K562 (cell line): ENCODE measurements around the gene GPR157.

ENCODE experiments used
- ATF4 ChIP-seq: fragments of 450-650 bp; formaldehyde crosslinking; IDR thresholded peaks from 2 replicates; pipeline ENCODE4 v1.4.0; 2022; ENCODE audit warnings: mild to moderate bottlenecking, moderate library complexity
- CBX5 ChIP-seq: IDR thresholded peaks from 2 replicates; pipeline ENCODE4 v1.6.1; 2014; ENCODE audit warnings: low read depth, borderline replicate concordance
- CHD2 ChIP-seq: IDR thresholded peaks from 2 replicates; pipeline ENCODE4 v1.6.1; 2011; ENCODE audit warnings: low read depth, low read length
- CREB1 ChIP-seq, 2 experiments: sonication (generic) in 1 of 2; formaldehyde crosslinking in 1 of 2; IDR thresholded peaks; 2 replicates each; pipeline versions ENCODE4 v1.6.1 to v1.8.0; 2012 to 2022; ENCODE audit warnings: inconsistent platforms in 1 of 2, mild to moderate bottlenecking in 1 of 2, missing genetic modification reagents in 1 of 2, moderate library complexity in 1 of 2
- FOS ChIP-seq: IDR thresholded peaks from 3 replicates; pipeline ENCODE4 v1.6.1; 2011; ENCODE audit not compliant: insufficient read length; ENCODE audit errors: extremely low read depth
- HMGXB4 ChIP-seq: sonication (generic); formaldehyde crosslinking; IDR thresholded peaks from 2 replicates; pipeline ENCODE4 v1.8.1; 2023; ENCODE audit warnings: mild to moderate bottlenecking, missing genetic modification reagents
- MAFF ChIP-seq: IDR thresholded peaks from 2 replicates; pipeline ENCODE4 v1.6.1; 2012; ENCODE audit warnings: low read length, improper control_type of control experiment
- NFATC3 ChIP-seq: fragments of 450-650 bp; IDR thresholded peaks from 2 replicates; pipeline ENCODE4 v1.6.1; 2017; ENCODE audit warnings: mild to moderate bottlenecking
- NFYB ChIP-seq: IDR thresholded peaks from 2 replicates; pipeline ENCODE4 v1.6.1; 2011; ENCODE audit warnings: mild to moderate bottlenecking, moderate library complexity; ENCODE audit not compliant: insufficient read length; ENCODE audit errors: extremely low read depth
- THRAP3 ChIP-seq: fragments of 450-650 bp; IDR thresholded peaks from 2 replicates; pipeline ENCODE4 v1.6.1; 2016; ENCODE audit warnings: mild to moderate bottlenecking, inconsistent platforms, borderline replicate concordance
- ZNF717 ChIP-seq: fragments of 250-450 bp; sonication (Bioruptor Pico); IDR thresholded peaks from 2 replicates; pipeline ENCODE4 v1.5.0; 2021
- TF ChIP-seq, protein P1 (sequence below), 3 experiments: IDR thresholded peaks in 2 of 3; conservative IDR thresholded peaks in 1 of 3; 2 replicates each; pipeline ENCODE4 v1.5.1; 2011 to 2012; ENCODE audit warnings: low read length in 3 of 3, mild to moderate bottlenecking in 3 of 3, control low read depth in 2 of 3, improper control_type of control experiment in 1 of 3, inconsistent platforms in 1 of 3, low read depth in 1 of 3, mixed read lengths in 1 of 3, moderate library complexity in 1 of 3; ENCODE audit not compliant: insufficient read depth in 2 of 3

DNA sequence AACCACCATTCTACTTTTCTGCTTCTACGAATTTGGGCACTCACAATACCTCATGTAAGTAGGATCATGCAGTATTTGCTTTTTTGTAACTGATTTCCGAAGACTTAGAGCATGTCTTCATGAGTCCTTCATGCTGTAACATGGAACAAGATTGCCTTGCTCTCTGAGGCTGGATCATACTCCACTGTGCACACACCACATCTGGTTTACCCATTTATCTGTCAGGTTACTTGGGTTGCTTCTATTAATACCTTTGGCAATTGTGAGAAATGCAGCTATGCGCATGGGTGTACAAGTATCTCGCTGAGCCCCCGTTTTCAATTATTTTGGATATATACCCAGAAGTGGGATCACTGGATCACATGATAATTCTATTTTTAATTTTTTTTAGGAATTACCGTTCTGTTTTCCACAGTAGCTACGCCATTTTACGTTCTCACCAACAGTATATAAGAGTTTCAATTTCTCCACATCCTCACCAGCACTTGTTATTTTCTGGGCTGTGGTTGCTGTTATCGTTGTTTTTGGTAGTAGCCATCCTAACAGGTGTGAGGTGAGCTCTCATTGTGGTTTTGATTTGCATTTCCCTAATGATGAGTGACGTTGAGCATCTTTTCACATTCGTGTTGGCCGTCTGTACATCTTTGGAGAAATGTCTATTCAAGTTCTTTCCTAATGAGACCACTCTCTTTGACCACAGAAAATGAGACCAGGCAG is 48.8 kb downstream of the GPR157 start:
- no peak for TF ChIP-seq CHD2
- no peak for TF ChIP-seq FOS
- no peak for TF ChIP-seq NFYB
- no peak for TF ChIP-seq CREB1 (IDR thresholded peaks at IDR 0.05)
- TF ChIP-seq CREB1 (CRISPR knock-in tag; IDR thresholded peaks at IDR 0.05): no peak
- TF ChIP-seq CBX5: no peak
- TF ChIP-seq HMGXB4: no peak
- TF ChIP-seq, protein P1, sequence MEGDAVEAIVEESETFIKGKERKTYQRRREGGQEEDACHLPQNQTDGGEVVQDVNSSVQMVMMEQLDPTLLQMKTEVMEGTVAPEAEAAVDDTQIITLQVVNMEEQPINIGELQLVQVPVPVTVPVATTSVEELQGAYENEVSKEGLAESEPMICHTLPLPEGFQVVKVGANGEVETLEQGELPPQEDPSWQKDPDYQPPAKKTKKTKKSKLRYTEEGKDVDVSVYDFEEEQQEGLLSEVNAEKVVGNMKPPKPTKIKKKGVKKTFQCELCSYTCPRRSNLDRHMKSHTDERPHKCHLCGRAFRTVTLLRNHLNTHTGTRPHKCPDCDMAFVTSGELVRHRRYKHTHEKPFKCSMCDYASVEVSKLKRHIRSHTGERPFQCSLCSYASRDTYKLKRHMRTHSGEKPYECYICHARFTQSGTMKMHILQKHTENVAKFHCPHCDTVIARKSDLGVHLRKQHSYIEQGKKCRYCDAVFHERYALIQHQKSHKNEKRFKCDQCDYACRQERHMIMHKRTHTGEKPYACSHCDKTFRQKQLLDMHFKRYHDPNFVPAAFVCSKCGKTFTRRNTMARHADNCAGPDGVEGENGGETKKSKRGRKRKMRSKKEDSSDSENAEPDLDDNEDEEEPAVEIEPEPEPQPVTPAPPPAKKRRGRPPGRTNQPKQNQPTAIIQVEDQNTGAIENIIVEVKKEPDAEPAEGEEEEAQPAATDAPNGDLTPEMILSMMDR (IDR thresholded peaks at IDR 0.05 in 2 of 3, conservative IDR thresholded peaks at IDR 0.05 in 1 of 3; ENCODE audit: insufficient read depth in 2 of 3, low read depth in 1 of 3, low read length in 3 of 3): no peak
- no peak for TF ChIP-seq ATF4 (CRISPR knock-in tag)
- no peak for TF ChIP-seq NFATC3
- TF ChIP-seq MAFF: no peak
- TF ChIP-seq ZNF717 (CRISPR knock-in tag): no peak
- TF ChIP-seq THRAP3: no peak
